ENCODE measurements around the gene IKZF4.
A peak's percentile ranks its signal among the peaks of the same experiment; 100 is the strongest.

The IKZF4 gene

DNA sequence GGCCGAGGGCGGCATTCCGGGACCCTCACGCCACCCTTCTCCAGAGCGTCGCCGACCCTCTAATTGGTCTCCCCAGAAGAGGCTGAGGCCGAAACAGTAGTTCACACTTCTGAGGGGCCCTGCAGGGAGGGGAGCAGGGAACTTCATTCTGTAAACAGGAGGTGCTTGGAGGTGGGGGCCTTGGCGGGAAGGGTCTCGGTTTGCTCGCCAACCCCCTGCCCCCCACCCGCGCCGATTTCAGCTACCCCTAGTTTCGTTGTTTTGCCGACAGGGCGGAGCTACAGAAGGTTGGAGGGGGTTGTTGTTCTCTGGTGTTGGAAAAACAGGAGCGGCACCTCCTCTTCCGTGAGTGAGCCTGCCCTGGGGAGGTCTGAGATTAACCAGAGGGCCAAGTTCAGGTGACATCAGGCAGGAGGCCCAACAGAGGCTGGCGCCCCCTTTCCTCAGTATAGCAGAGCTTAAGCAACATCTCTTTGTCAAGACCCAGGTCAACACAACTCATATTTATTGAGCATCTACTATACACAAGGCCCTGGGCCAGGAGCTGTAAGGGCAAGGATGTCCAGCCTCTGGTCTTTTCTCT is 59.8 kb downstream of the IKZF4 start:
- Histone ChIP-seq H3K9me3 (replicated peaks in 1 of 2; ENCODE audit: control insufficient read depth in 2 of 2, insufficient read depth in 1 of 2, low read depth in 1 of 2, low read length in 2 of 2) (no peaks in the 10 kb centered on the region), H3K79me1 (ENCODE audit: low read depth, low read length) (no peaks in the 10 kb centered on the region), H3K18ac (ENCODE audit: low read length) (peak overlapping the region; percentile 93), H3K36me3 (replicated peaks in 1 of 2; ENCODE audit: control insufficient read depth in 2 of 2, insufficient read depth in 2 of 2, low read length in 2 of 2) (no peaks in the 10 kb centered on the region), H3K27ac (replicated peaks; ENCODE audit: low read length) (no peak overlapping the region), H3K27me3 (ENCODE audit: control insufficient read depth in 3 of 3, insufficient read depth in 3 of 3, low read depth in 1 of 3, low read length in 3 of 3) (peaks cover 0 to 52% (median 18%) of the 10 kb centered on the region in 3 experiments), H4K91ac (ENCODE audit: low read depth, low read length, poor library complexity) (no peak overlapping the region), H3K9ac (ENCODE audit: low read depth, low read length, poor library complexity) (no peak overlapping the region), H2BK5ac (ENCODE audit: low read length) (no peak overlapping the region), H3K4me1 (ENCODE audit: control insufficient read depth in 2 of 2, insufficient read depth in 1 of 2, low read depth in 1 of 2, low read length in 2 of 2) (peaks cover 9 to 12% of the 10 kb centered on the region in 2 donors), H3K4ac (ENCODE audit: low read length) (no peak overlapping the region), H3K23ac (ENCODE audit: low read depth, low read length, poor library complexity) (peak overlapping the region; percentile 96), H3K14ac (ENCODE audit: low read length) (no peak overlapping the region), H2AK5ac (ENCODE audit: low read depth, low read length) (peak overlapping the region; percentile 46), H3K4me2 (ENCODE audit: insufficient read depth, low read length, poor library complexity, severe bottlenecking) (peak overlapping the region; percentile 95), H2BK15ac (ENCODE audit: low read length) (peak overlapping the region; percentile 43), H2BK12ac (ENCODE audit: low read length) (no peak overlapping the region), H3K4me3 (ENCODE audit: low read length in 2 of 2) (peak overlapping the region; percentile 47 to 83), H4K8ac (ENCODE audit: low read depth, low read length) (no peak overlapping the region), H2AFZ (ENCODE audit: low read length) (peak overlapping the region; percentile 99), H2BK120ac (ENCODE audit: low read depth, low read length) (no peak overlapping the region)
- WGBS, 2 donors (ENCODE audit: extremely low coverage in 2 of 2, insufficient read length in 2 of 2, insufficient replicate concordance in 1 of 2) = no CpG with 5 or more reads among the region's 20 CpGs
- DNase-seq (ENCODE audit: low spot score) = no peak

DNA sequence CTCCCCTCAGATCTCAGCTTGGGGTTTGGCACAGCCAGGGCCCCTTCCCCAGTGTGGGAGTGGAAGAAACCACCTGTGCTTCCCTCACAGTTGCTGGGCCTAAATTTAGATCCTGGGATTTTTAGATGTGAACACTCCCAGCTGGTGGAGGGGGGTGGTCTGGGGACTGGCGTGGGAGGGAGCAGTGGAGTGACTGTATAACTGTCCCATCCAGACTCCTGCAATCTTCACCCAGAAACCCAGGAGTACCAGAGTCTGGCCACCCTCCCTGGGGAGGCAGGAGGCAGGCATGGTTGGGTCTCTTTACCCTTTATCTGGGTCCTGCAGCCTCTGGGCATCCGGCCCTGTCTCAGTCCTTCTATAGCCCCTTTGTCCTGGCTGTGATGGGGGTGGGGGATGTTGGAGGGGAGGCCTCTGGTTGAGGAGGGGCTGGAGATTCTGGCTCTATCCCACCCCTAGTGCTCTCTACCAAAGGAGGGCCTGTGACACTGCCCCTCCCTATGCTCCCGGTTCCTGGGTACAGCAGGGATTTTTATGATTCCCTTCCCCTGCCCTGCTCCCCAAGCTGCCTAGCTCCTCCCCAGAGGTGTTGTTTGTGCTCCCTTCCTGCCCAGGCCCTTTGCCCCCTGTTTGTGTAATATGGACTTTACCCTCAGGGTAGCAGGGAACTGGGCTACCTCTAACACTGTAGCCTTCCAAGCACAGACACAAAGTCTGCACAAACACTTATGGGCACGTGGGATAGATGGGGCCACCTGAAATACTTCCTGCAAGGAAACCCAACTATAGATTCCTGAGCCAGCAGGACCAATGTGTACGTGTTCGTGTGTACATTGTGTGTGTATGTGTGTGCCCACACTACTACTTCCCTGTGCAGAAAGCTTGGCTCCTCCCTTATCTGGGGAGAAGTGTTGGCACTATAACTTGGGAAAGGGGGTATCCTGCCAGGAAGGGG is 60.8 kb downstream of the IKZF4 start:
- Histone ChIP-seq H3K27me3 (ENCODE audit: control insufficient read depth in 3 of 3, insufficient read depth in 3 of 3, low read depth in 1 of 3, low read length in 3 of 3) (peaks cover 0 to 52% (median 18%) of the 10 kb centered on the region in 3 experiments), H2AK5ac (ENCODE audit: low read depth, low read length) (peak overlapping the region; percentile 15), H3K9ac (ENCODE audit: low read depth, low read length, poor library complexity) (peak overlapping the region; percentile 45), H4K91ac (ENCODE audit: low read depth, low read length, poor library complexity) (no peak overlapping the region), H2BK12ac (ENCODE audit: low read length) (peak overlapping the region; percentile 43), H3K23ac (ENCODE audit: low read depth, low read length, poor library complexity) (no peak overlapping the region), H2BK15ac (ENCODE audit: low read length) (peak overlapping the region; percentile 79), H4K8ac (ENCODE audit: low read depth, low read length) (no peak overlapping the region), H3K9me3 (replicated peaks in 1 of 2; ENCODE audit: control insufficient read depth in 2 of 2, insufficient read depth in 1 of 2, low read depth in 1 of 2, low read length in 2 of 2) (no peaks in the 10 kb centered on the region), H3K18ac (ENCODE audit: low read length) (peak overlapping the region; percentile 72), H3K36me3 (replicated peaks in 1 of 2; ENCODE audit: control insufficient read depth in 2 of 2, insufficient read depth in 2 of 2, low read length in 2 of 2) (no peaks in the 10 kb centered on the region), H2AFZ (ENCODE audit: low read length) (peak overlapping the region; percentile 45), H3K4me2 (ENCODE audit: insufficient read depth, low read length, poor library complexity, severe bottlenecking) (no peak overlapping the region), H2BK5ac (ENCODE audit: low read length) (no peak overlapping the region), H2BK120ac (ENCODE audit: low read depth, low read length) (no peak overlapping the region), H3K79me1 (ENCODE audit: low read depth, low read length) (no peaks in the 10 kb centered on the region), H3K14ac (ENCODE audit: low read length) (no peak overlapping the region), H3K4me3 (ENCODE audit: low read length in 2 of 2) (no peak overlapping the region), H3K27ac (replicated peaks; ENCODE audit: low read length) (no peak overlapping the region), H3K4me1 (ENCODE audit: control insufficient read depth in 2 of 2, insufficient read depth in 1 of 2, low read depth in 1 of 2, low read length in 2 of 2) (peaks cover 9 to 12% of the 10 kb centered on the region in 2 donors), H3K4ac (ENCODE audit: low read length) (peak overlapping the region; percentile 71)
- no CpG with 5 or more reads among the region's 6 CpGs for WGBS, 2 donors (ENCODE audit: extremely low coverage in 2 of 2, insufficient read length in 2 of 2, insufficient replicate concordance in 1 of 2)
- no peak for DNase-seq (ENCODE audit: low spot score)

DNA sequence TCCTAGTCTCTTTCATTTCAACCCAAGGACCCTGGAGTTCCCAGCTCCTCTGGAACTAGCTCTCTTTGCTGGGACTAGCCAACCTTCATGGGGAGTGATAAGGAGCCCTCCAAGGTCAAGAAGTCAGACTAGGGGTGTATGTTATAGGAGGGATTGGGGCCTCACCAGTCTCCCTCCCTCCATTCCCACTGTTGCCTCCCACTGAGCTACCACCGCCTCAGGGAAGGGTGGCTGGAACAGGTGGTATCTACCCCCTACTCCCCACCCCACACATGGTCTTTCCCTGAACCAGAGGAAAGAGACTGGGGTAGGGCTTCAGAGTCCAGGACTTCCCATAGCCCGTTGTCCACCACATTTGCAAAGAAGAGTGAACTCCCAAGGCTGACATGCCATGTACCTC is 61.5 kb downstream of the IKZF4 start:
- Histone ChIP-seq H3K27me3 (ENCODE audit: control insufficient read depth in 3 of 3, insufficient read depth in 3 of 3, low read depth in 1 of 3, low read length in 3 of 3) (peaks cover 0 to 52% (median 18%) of the 10 kb centered on the region in 3 experiments), H3K36me3 (replicated peaks in 1 of 2; ENCODE audit: control insufficient read depth in 2 of 2, insufficient read depth in 2 of 2, low read length in 2 of 2) (no peaks in the 10 kb centered on the region), H3K4me2 (ENCODE audit: insufficient read depth, low read length, poor library complexity, severe bottlenecking) (no peak overlapping the region), H3K27ac (replicated peaks; ENCODE audit: low read length) (no peak overlapping the region), H2BK5ac (ENCODE audit: low read length) (no peak overlapping the region), H3K4me3 (ENCODE audit: low read length in 2 of 2) (no peak overlapping the region), H2BK12ac (ENCODE audit: low read length) (no peak overlapping the region), H3K4ac (ENCODE audit: low read length) (no peak overlapping the region), H3K23ac (ENCODE audit: low read depth, low read length, poor library complexity) (no peak overlapping the region), H3K14ac (ENCODE audit: low read length) (no peak overlapping the region), H2AFZ (ENCODE audit: low read length) (no peak overlapping the region), H2BK15ac (ENCODE audit: low read length) (no peak overlapping the region), H4K8ac (ENCODE audit: low read depth, low read length) (no peak overlapping the region), H3K9ac (ENCODE audit: low read depth, low read length, poor library complexity) (no peak overlapping the region), H4K91ac (ENCODE audit: low read depth, low read length, poor library complexity) (no peak overlapping the region), H2BK120ac (ENCODE audit: low read depth, low read length) (no peak overlapping the region), H3K18ac (ENCODE audit: low read length) (no peak overlapping the region), H2AK5ac (ENCODE audit: low read depth, low read length) (no peak overlapping the region), H3K79me1 (ENCODE audit: low read depth, low read length) (no peaks in the 10 kb centered on the region), H3K9me3 (replicated peaks in 1 of 2; ENCODE audit: control insufficient read depth in 2 of 2, insufficient read depth in 1 of 2, low read depth in 1 of 2, low read length in 2 of 2) (no peaks in the 10 kb centered on the region), H3K4me1 (ENCODE audit: control insufficient read depth in 2 of 2, insufficient read depth in 1 of 2, low read depth in 1 of 2, low read length in 2 of 2) (peaks cover 9 to 12% of the 10 kb centered on the region in 2 donors)
- no CpG with 5 or more reads among the region's 2 CpGs for WGBS, 2 donors (ENCODE audit: extremely low coverage in 2 of 2, insufficient read length in 2 of 2, insufficient replicate concordance in 1 of 2)
- no peak for DNase-seq (ENCODE audit: low spot score)

DNA sequence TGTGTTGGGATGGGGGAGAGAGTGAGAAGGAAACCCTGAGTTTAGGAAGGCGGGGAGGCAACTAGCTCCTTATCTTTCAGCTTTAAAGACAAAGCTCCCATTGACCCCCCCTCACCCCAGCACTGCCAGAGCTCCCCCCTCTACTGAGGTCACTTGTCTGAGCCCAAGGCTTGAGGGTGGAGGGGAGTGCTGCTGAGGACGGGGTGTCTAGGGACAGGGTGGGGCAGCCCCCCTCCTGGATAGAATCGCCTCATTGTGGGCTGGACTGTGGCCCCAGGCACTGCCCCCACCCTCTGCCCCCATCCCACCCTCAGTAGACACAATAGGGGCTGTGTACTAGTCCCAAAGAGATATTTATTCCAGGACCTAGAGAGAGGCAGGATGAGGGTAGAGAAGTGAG is 62.1 kb downstream of the IKZF4 start:
- no peak overlapping the region for H3K23ac ChIP-seq (ENCODE audit: low read depth, low read length, poor library complexity)
- no peak overlapping the region for H3K9ac ChIP-seq (ENCODE audit: low read depth, low read length, poor library complexity)
- no peak overlapping the region for H3K4ac ChIP-seq (ENCODE audit: low read length)
- H2AFZ ChIP-seq (ENCODE audit: low read length) = no peak overlapping the region
- no CpG with 5 or more reads among the region's 3 CpGs for WGBS, 2 donors (ENCODE audit: extremely low coverage in 2 of 2, insufficient read length in 2 of 2, insufficient replicate concordance in 1 of 2)
- no peak overlapping the region for H2BK15ac ChIP-seq (ENCODE audit: low read length)
- no peak overlapping the region for H4K8ac ChIP-seq (ENCODE audit: low read depth, low read length)
- H2BK5ac ChIP-seq (ENCODE audit: low read length) = no peak overlapping the region
- H3K18ac ChIP-seq (ENCODE audit: low read length) = no peak overlapping the region
- H3K4me2 ChIP-seq (ENCODE audit: insufficient read depth, low read length, poor library complexity, severe bottlenecking) = no peak overlapping the region
- H3K9me3 ChIP-seq (replicated peaks in 1 of 2; ENCODE audit: control insufficient read depth in 2 of 2, insufficient read depth in 1 of 2, low read depth in 1 of 2, low read length in 2 of 2) = no peaks in the 10 kb centered on the region
- no peaks in the 10 kb centered on the region for H3K36me3 ChIP-seq (replicated peaks in 1 of 2; ENCODE audit: control insufficient read depth in 2 of 2, insufficient read depth in 2 of 2, low read length in 2 of 2)
- H2BK120ac ChIP-seq (ENCODE audit: low read depth, low read length) = no peak overlapping the region
- H2AK5ac ChIP-seq (ENCODE audit: low read depth, low read length) = no peak overlapping the region
- no peak overlapping the region for H2BK12ac ChIP-seq (ENCODE audit: low read length)
- H3K4me1 ChIP-seq (ENCODE audit: control insufficient read depth in 2 of 2, insufficient read depth in 1 of 2, low read depth in 1 of 2, low read length in 2 of 2) = peaks cover 9 to 12% of the 10 kb centered on the region in 2 donors
- peaks cover 0 to 52% (median 18%) of the 10 kb centered on the region in 3 experiments for H3K27me3 ChIP-seq (ENCODE audit: control insufficient read depth in 3 of 3, insufficient read depth in 3 of 3, low read depth in 1 of 3, low read length in 3 of 3)
- H3K27ac ChIP-seq (replicated peaks; ENCODE audit: low read length) = no peak overlapping the region
- no peak overlapping the region for H4K91ac ChIP-seq (ENCODE audit: low read depth, low read length, poor library complexity)
- no peak overlapping the region for H3K4me3 ChIP-seq (ENCODE audit: low read length in 2 of 2)
- H3K79me1 ChIP-seq (ENCODE audit: low read depth, low read length) = no peaks in the 10 kb centered on the region
- no peak for DNase-seq (ENCODE audit: low spot score)
- no peak overlapping the region for H3K14ac ChIP-seq (ENCODE audit: low read length)

Data from neuronal stem cell (in vitro differentiated cells).